Measurements from ENCODE around the gene ARSA.

GRCh38 chr22:50601669-50602337 is 26.1 kb downstream of the ARSA start:
- no peak for TF ChIP-seq CTCF (IDR thresholded peaks at IDR 0.05; ENCODE audit: extremely low read depth in 1 of 2, insufficient read depth in 1 of 2, low read depth in 1 of 2, low read length in 2 of 2)
- no peak for TF ChIP-seq JUN (IDR thresholded peaks at IDR 0.05; ENCODE audit: borderline replicate concordance, insufficient read depth, insufficient read length, low read depth)
